SK-N-MC (cell line): ENCODE data around the gene ACVR1B.

ENCODE experiments used
- EZH2 ChIP-seq: fragments of 200-600 bp; sonication (generic); IDR thresholded peaks from one replicate; pipeline ENCODE4 v1.6.1; 2017; ENCODE audit warnings: antibody characterized with exemption
- FOXP2 ChIP-seq: optimal IDR thresholded peaks from 2 replicates; pipeline ENCODE3; 2011; ENCODE audit warnings: mild to moderate bottlenecking, moderate library complexity; ENCODE audit not compliant: insufficient read depth; ENCODE audit errors: extremely low read length, control extremely low read depth
- POLR2AphosphoS5 ChIP-seq: IDR thresholded peaks from 2 replicates; pipeline ENCODE4 v1.6.1; 2012; ENCODE audit warnings: mild to moderate bottlenecking, low read depth, low read length, borderline replicate concordance

GRCh38 chr12:52029685-52030084, 78.2 kb downstream of the ACVR1B start:
- TF ChIP-seq FOXP2 (no peak), EZH2 (no peak), POLR2AphosphoS5 (no peak)
